Tongue (tissue), 2 donors: ENCODE results near the gene SCYGR8. TPM values are rescaled to one million over a fixed set of nuclear protein-coding genes. Genes with fewer than 3 reads are reported as not detected.
A peak's percentile ranks its signal among the peaks of the same experiment; 100 is the strongest.
"Not testable (repeated sequence)": the region's sequence is repeated elsewhere in the genome, so short reads cannot be mapped to it uniquely, and the experiment has no call there.

Source experiments
- DNase-seq: peaks from one replicate; pipeline ENCODE4 v3.0.0-alpha.2; 2015
- total RNA-seq: library from RNA; depleted of rRNA; stranded (reverse); fragments of >200 nt; gene quantifications from one replicate; pipeline ENCODE4 v1.2.3, GENCODE V29; 2014

Gene SCYGR8
- total RNA-seq = not detected

GRCh38 chr2:227745594-227745993 is at the start of gene SCYGR8:
Gene SCYGR8 (plus strand): TSS chr2:227745894. CDS start chr2:227745894, 0 bp downstream.
- DNase-seq = no peak

- DNase-seq = no peak
Observed at GRCh38 chr2:227696990-227697679, 48.6 kb upstream of the SCYGR8 start.

- no peak for DNase-seq
Observed at GRCh38 chr2:227701556-227701955, 44.1 kb upstream of the SCYGR8 start.

- DNase-seq = no peak
Observed at GRCh38 chr2:227703280-227703732, 42.4 kb upstream of the SCYGR8 start.

GRCh38 chr2:227703961-227704360 is 41.7 kb upstream of the SCYGR8 start:
- no peak for DNase-seq

GRCh38 chr2:227706859-227707258 is 38.8 kb upstream of the SCYGR8 start:
- DNase-seq = no peak

- DNase-seq = no peak
Observed at GRCh38 chr2:227707390-227707789, 38.3 kb upstream of the SCYGR8 start.

- no peak for DNase-seq
Observed at GRCh38 chr2:227710986-227711385, 34.7 kb upstream of the SCYGR8 start.

GRCh38 chr2:227713291-227713690 is 32.4 kb upstream of the SCYGR8 start:
- DNase-seq = no peak

GRCh38 chr2:227716501-227716900 is 29.2 kb upstream of the SCYGR8 start:
- no peak for DNase-seq

GRCh38 chr2:227717687-227718567 is 27.8 kb upstream of the SCYGR8 start, which contains the start of gene SLC19A3:
Gene SLC19A3 (minus strand): TSS chr2:227718028. CDS start chr2:227702318, 15,710 bp downstream.
- DNase-seq = peak; percentile 94

GRCh38 chr2:227719641-227720040 is 26.1 kb upstream of the SCYGR8 start:
- no peak for DNase-seq

GRCh38 chr2:227720680-227721079 is 25.0 kb upstream of the SCYGR8 start:
- no peak for DNase-seq

- peak; percentile 14 for DNase-seq
Observed at GRCh38 chr2:227722821-227723220, 22.9 kb upstream of the SCYGR8 start.

- no peak for DNase-seq
Observed at GRCh38 chr2:227724394-227725039, 21.2 kb upstream of the SCYGR8 start, which contains the start of gene SCYGR6. Gene SCYGR6 (minus strand): TSS chr2:227724757. CDS start chr2:227724757, 0 bp downstream.

GRCh38 chr2:227728035-227728434 is 17.7 kb upstream of the SCYGR8 start, which contains the start of gene SCYGR7:
Gene SCYGR7 (plus strand): TSS chr2:227728335. CDS start chr2:227728335, 0 bp downstream.
- no peak for DNase-seq

GRCh38 chr2:227739351-227739750 is 6.3 kb upstream of the SCYGR8 start:
- DNase-seq = no peak

GRCh38 chr2:227740705-227741104 is 5.0 kb upstream of the SCYGR8 start:
- DNase-seq = not testable (repeated sequence)

- no peak for DNase-seq
Observed at GRCh38 chr2:227748079-227748478, 2.4 kb downstream of the SCYGR8 start.

- not testable (repeated sequence) for DNase-seq
Observed at GRCh38 chr2:227756261-227756660, 10.6 kb downstream of the SCYGR8 start.

GRCh38 chr2:227759411-227760118 is 13.9 kb downstream of the SCYGR8 start:
- DNase-seq = no peak
